PC-9 (cell line): ENCODE measurements around the gene PI4K2B. TPM values are rescaled to one million over a fixed set of nuclear protein-coding genes. Genes with fewer than 3 reads are reported as not detected.
"Not testable (repeated sequence)": the region's sequence is repeated elsewhere in the genome, so short reads cannot be mapped to it uniquely, and the experiment has no call there.

Experiments
- BruUV-seq: library from RNA; stranded (reverse); fragments of 400-500 nt; replicated peaks from 2 replicates; lab custom pipeline; 2021; lab: Mats Ljungman, UMichigan
- CTCF ChIA-PET: fragments of 300-600 bp; sonication (Branson Sonifier 250); formaldehyde crosslinking; loops from one replicate; lab custom pipeline; 2022; ENCODE audit warnings: antibody characterized with exemption; lab: Charles Lee
- POLR2A ChIA-PET: fragments of 300-600 bp; sonication (Branson Sonifier 250); formaldehyde crosslinking; loops from one replicate; lab custom pipeline; 2022; ENCODE audit warnings: antibody characterized with exemption; ENCODE audit not compliant: unreplicated experiment; lab: Charles Lee
- DNase-seq, 2 experiments: peaks; one replicate each; pipeline versions ENCODE4 v3.0.0 to v3.0.0-alpha.2; 2015 to 2022; ENCODE audit warnings: mixed read lengths in 1 of 2
- H2AFZ ChIP-seq: fragments of 200-600 bp; sonication (generic); 2 replicates; pipeline ENCODE4 v1.8.1; 2017; ENCODE audit warnings: antibody characterized with exemption
- H3F3A ChIP-seq: fragments of 200-600 bp; sonication (generic); 2 replicates; pipeline ENCODE4 v1.8.1; 2017; ENCODE audit warnings: antibody characterized with exemption, mild to moderate bottlenecking, low read depth; ENCODE audit not compliant: insufficient read depth
- H3K27ac ChIP-seq: fragments of 200-600 bp; sonication (generic); 2 replicates; pipeline ENCODE4 v1.6.1; 2016; ENCODE audit warnings: mixed run types
- H3K27me3 ChIP-seq: fragments of 200-600 bp; sonication (generic); 2 replicates; pipeline ENCODE4 v1.6.1; 2016; ENCODE audit warnings: low read depth, mixed run types; ENCODE audit not compliant: insufficient read depth
- H3K36me3 ChIP-seq: fragments of 200-600 bp; sonication (generic); 2 replicates; pipeline ENCODE4 v1.6.1; 2016; ENCODE audit warnings: low read depth, mixed run types
- H3K4me1 ChIP-seq: fragments of 200-600 bp; sonication (generic); replicated peaks from 2 replicates; pipeline ENCODE4 v1.6.1; 2016; ENCODE audit warnings: mixed run types; ENCODE audit not compliant: insufficient read depth
- H3K4me2 ChIP-seq: fragments of 200-600 bp; sonication (generic); 2 replicates; pipeline ENCODE4 v1.6.1; 2017; ENCODE audit warnings: mixed run types
- H3K4me3 ChIP-seq: fragments of 200-600 bp; sonication (generic); 2 replicates; pipeline ENCODE4 v1.6.1; 2016; ENCODE audit warnings: mixed run types
- H3K79me2 ChIP-seq: fragments of 200-600 bp; sonication (generic); 2 replicates; pipeline ENCODE4 v1.6.1; 2017; ENCODE audit warnings: low read depth, mixed run types
- H3K9me2 ChIP-seq: fragments of 200-600 bp; sonication (generic); 2 replicates; pipeline ENCODE4 v1.8.1; 2017; ENCODE audit warnings: mild to moderate bottlenecking; ENCODE audit not compliant: insufficient read depth
- H3K9me3 ChIP-seq: fragments of 200-600 bp; sonication (generic); 2 replicates; pipeline ENCODE4 v1.8.1; 2016; ENCODE audit warnings: low read depth; ENCODE audit not compliant: insufficient read depth
- H4K20me1 ChIP-seq: fragments of 200-600 bp; sonication (generic); 2 replicates; pipeline ENCODE4 v1.8.1; 2017; ENCODE audit not compliant: insufficient read depth
- CTCF ChIP-seq: fragments of 200-600 bp; sonication (generic); conservative IDR thresholded peaks from 2 replicates; pipeline ENCODE4 v1.6.1; 2017; ENCODE audit warnings: mixed run types, antibody characterized with exemption, mild to moderate bottlenecking, moderate library complexity
- EZH2 ChIP-seq: fragments of 200-600 bp; sonication (generic); IDR thresholded peaks from 2 replicates; pipeline ENCODE4 v1.8.0; 2017; ENCODE audit warnings: antibody characterized with exemption, low read depth
- intact Hi-C: fragments of 100-400 bp; cut with micrococcal nuclease; formaldehyde crosslinking; loops from one replicate; pipeline ENCODE4 v1.10.0; 2022; ENCODE audit not compliant: unreplicated experiment
- total RNA-seq: library from RNA; stranded (reverse); gene quantifications from 2 replicates; pipeline ENCODE4 v1.2.3, GENCODE V29; 2021

The PI4K2B gene
- total RNA-seq, 1 experiment from 2014 or later, result 19.3 TPM

- BruUV-seq, result no TSS peak
- CTCF ChIA-PET, result no interaction called here
These were observed 18.6 kb downstream of the PI4K2B start for GRCh38 chr4:25252230-25253070.

GRCh38 chr4:25253071-25253445, 19.2 kb downstream of the PI4K2B start:
- TF ChIP-seq CTCF, result no peak
- no peak for TF ChIP-seq EZH2
- Histone ChIP-seq H3K4me2 (no peak overlapping the region), H3K9me3 (no peaks in the 10 kb centered on the region), H3K27me3 (no peaks in the 10 kb centered on the region), H3K9me2 (no peaks in the 10 kb centered on the region), H3K4me1 (no peaks in the 10 kb centered on the region), H3K27ac (0 out of 2 replicates have a peak overlapping the region, but pooled peaks have one; percentile 29), H3F3A (no peaks in the 10 kb centered on the region), H3K4me3 (no peak overlapping the region), H2AFZ (no peak overlapping the region), H3K79me2 (no peaks in the 10 kb centered on the region), H3K36me3 (no peaks in the 10 kb centered on the region), H4K20me1 (no peaks in the 10 kb centered on the region)
- no peak for DNase-seq
- intact Hi-C loops, result no loop called here
- ChIA-PET CTCF (no interaction called here), POLR2A (no interaction called here)
- no TSS peak for BruUV-seq

More at GRCh38 chr4:25252230-25253070, 18.6 kb downstream of the PI4K2B start:
- intact Hi-C loops, result no loop called here
- Histone ChIP-seq H3K36me3 (no peaks in the 10 kb centered on the region), H3K27me3 (no peaks in the 10 kb centered on the region), H3K27ac (0 out of 2 replicates have a peak overlapping the region, but pooled peaks have one; percentile 29), H4K20me1 (no peaks in the 10 kb centered on the region), H3K4me3 (no peak overlapping the region), H3K4me1 (no peaks in the 10 kb centered on the region), H2AFZ (no peak overlapping the region), H3K9me3 (no peaks in the 10 kb centered on the region), H3K79me2 (no peaks in the 10 kb centered on the region), H3F3A (no peaks in the 10 kb centered on the region), H3K4me2 (no peak overlapping the region), H3K9me2 (no peaks in the 10 kb centered on the region)
- POLR2A ChIA-PET, result no interaction called here
- no peak for TF ChIP-seq EZH2
- TF ChIP-seq CTCF, result no peak
- no peak for DNase-seq

- intact Hi-C loops, H3K9me3 ChIP-seq, H3K4me3 ChIP-seq, H3K9me2 ChIP-seq, H3K27ac ChIP-seq, H3K27me3 ChIP-seq, H3K79me2 ChIP-seq, CTCF ChIA-PET, BruUV-seq, H2AFZ ChIP-seq, H3F3A ChIP-seq, H4K20me1 ChIP-seq, POLR2A ChIA-PET, DNase-seq, H3K4me2 ChIP-seq, H3K36me3 ChIP-seq, H3K4me1 ChIP-seq: not testable (repeated sequence)
These were observed 20.0 kb downstream of the PI4K2B start for GRCh38 chr4:25253786-25254185.
